SU-DHL-6 (cell line): Measurements from ENCODE around the gene MGMT.

Source experiments
- H2AFZ ChIP-seq: fragments of 200-600 bp; sonication (generic); 2 replicates; pipeline ENCODE4 v1.6.1; 2014; ENCODE audit warnings: low read depth, mild to moderate bottlenecking, moderate library complexity, mixed read lengths, antibody characterized with exemption, low read length; ENCODE audit not compliant: severe bottlenecking
- H3F3A ChIP-seq: fragments of 200-600 bp; shearing (Covaris generic); 2 replicates; pipeline ENCODE4 v1.6.0; 2016; ENCODE audit warnings: antibody characterized with exemption, mild to moderate bottlenecking; ENCODE audit not compliant: insufficient read depth
- H3K27ac ChIP-seq: fragments of 200-600 bp; sonication (generic); 2 replicates; pipeline ENCODE4 v1.5.1; 2016; ENCODE audit warnings: low read depth, mild to moderate bottlenecking, low read length, moderate library complexity, mixed read lengths
- H3K27me3 ChIP-seq: fragments of 200-600 bp; sonication (generic), shearing (Covaris generic); 2 replicates; pipeline ENCODE4 v1.6.0; 2014; ENCODE audit warnings: mild to moderate bottlenecking, low read length
- H3K36me3 ChIP-seq: fragments of 200-600 bp; sonication (generic); 2 replicates; pipeline ENCODE4 v1.6.1; 2014; ENCODE audit warnings: mild to moderate bottlenecking, low read length, mixed read lengths
- H3K4me2 ChIP-seq: fragments of 300-600, 200-600 bp; shearing (Covaris generic), sonication (generic); 2 replicates; pipeline ENCODE4 v1.6.0; 2014; ENCODE audit warnings: low read length, low read depth, mild to moderate bottlenecking; ENCODE audit not compliant: poor library complexity, severe bottlenecking
- H3K4me3 ChIP-seq: fragments of 200-600 bp; sonication (generic); 2 replicates; pipeline ENCODE4 v1.5.1; 2014; ENCODE audit warnings: antibody characterized with exemption, low read length, mild to moderate bottlenecking, mixed read lengths; ENCODE audit not compliant: insufficient read depth, poor library complexity, severe bottlenecking
- H3K79me2 ChIP-seq: fragments of 200-600 bp; sonication (generic); 2 replicates; pipeline ENCODE4 v1.6.1; 2014; ENCODE audit warnings: mild to moderate bottlenecking, low read length, moderate library complexity; ENCODE audit not compliant: insufficient read depth
- H3K9ac ChIP-seq: fragments of 200-600 bp; sonication (generic); 2 replicates; pipeline ENCODE4 v1.7.0; 2014; ENCODE audit warnings: mild to moderate bottlenecking, low read length
- H3K9me2 ChIP-seq: fragments of 200-600 bp; sonication (generic); replicated peaks from 2 replicates; pipeline ENCODE4 v1.6.1; 2014; ENCODE audit warnings: low read length; ENCODE audit not compliant: insufficient read depth
- H3K9me3 ChIP-seq: fragments of 200-600 bp; sonication (generic); 2 replicates; pipeline ENCODE4 v1.6.1; 2014; ENCODE audit warnings: low read length, mixed read lengths; ENCODE audit not compliant: insufficient read depth
- H4K20me1 ChIP-seq: fragments of 200-600 bp; sonication (generic); 2 replicates; pipeline ENCODE4 v1.6.1; 2014; ENCODE audit warnings: low read depth, mild to moderate bottlenecking, antibody characterized with exemption, low read length, moderate library complexity, mixed read lengths
- CTCF ChIP-seq: fragments of 200-600 bp; sonication (generic); IDR thresholded peaks from one replicate; pipeline ENCODE4 v1.5.1; 2017; ENCODE audit warnings: antibody characterized with exemption, mild to moderate bottlenecking, low read length, moderate library complexity; ENCODE audit not compliant: insufficient read depth, poor library complexity, severe bottlenecking
- EZH2phosphoT487 ChIP-seq: fragments of 200-600 bp; sonication (generic), shearing (Covaris generic); conservative IDR thresholded peaks from 2 replicates; pipeline ENCODE4 v1.6.1; 2018; ENCODE audit warnings: mild to moderate bottlenecking, antibody characterized with exemption, low read length, moderate library complexity, mixed read lengths

MGMT gene

GRCh38 chr10:129725890-129726631 is 259.0 kb downstream of the MGMT start:
- no peaks in the 10 kb centered on the region for H3F3A ChIP-seq
- TF ChIP-seq EZH2phosphoT487 (no peak), CTCF (no peak)

GRCh38 chr10:129727071-129727470 is 260.0 kb downstream of the MGMT start:
- TF ChIP-seq CTCF (no peak), EZH2phosphoT487 (no peak)
- no peaks in the 10 kb centered on the region for H3K36me3 ChIP-seq
- H3F3A ChIP-seq: no peaks in the 10 kb centered on the region
- H2AFZ ChIP-seq: no peak overlapping the region
- H3K27ac ChIP-seq: no peak overlapping the region
- no peaks in the 10 kb centered on the region for H3K27me3 ChIP-seq
- H3K9ac ChIP-seq: no peak overlapping the region
- H3K4me2 ChIP-seq: no peak overlapping the region
- no peaks in the 10 kb centered on the region for H3K9me3 ChIP-seq
- H4K20me1 ChIP-seq: no peaks in the 10 kb centered on the region
- no peaks in the 10 kb centered on the region for H3K9me2 ChIP-seq
- H3K4me3 ChIP-seq: no peak overlapping the region
- no peaks in the 10 kb centered on the region for H3K79me2 ChIP-seq

More at GRCh38 chr10:129725890-129726631, 259.0 kb downstream of the MGMT start:
- H2AFZ ChIP-seq: no peak overlapping the region
- no peaks in the 10 kb centered on the region for H3K9me2 ChIP-seq
- H3K27me3 ChIP-seq: no peaks in the 10 kb centered on the region
- H3K79me2 ChIP-seq: no peaks in the 10 kb centered on the region
- H3K9me3 ChIP-seq: no peaks in the 10 kb centered on the region
- no peak overlapping the region for H3K4me3 ChIP-seq
- no peaks in the 10 kb centered on the region for H3K36me3 ChIP-seq
- no peak overlapping the region for H3K9ac ChIP-seq
- no peak overlapping the region for H3K4me2 ChIP-seq
- no peaks in the 10 kb centered on the region for H4K20me1 ChIP-seq
- H3K27ac ChIP-seq: no peak overlapping the region

GRCh38 chr10:129727495-129727894 is 260.5 kb downstream of the MGMT start:
- H3K27me3 ChIP-seq: no peaks in the 10 kb centered on the region
- no peak overlapping the region for H3K9ac ChIP-seq
- no peaks in the 10 kb centered on the region for H3F3A ChIP-seq
- H3K9me3 ChIP-seq: no peaks in the 10 kb centered on the region
- H3K36me3 ChIP-seq: no peaks in the 10 kb centered on the region
- no peak overlapping the region for H3K27ac ChIP-seq
- no peaks in the 10 kb centered on the region for H4K20me1 ChIP-seq
- no peak overlapping the region for H3K4me3 ChIP-seq
- no peaks in the 10 kb centered on the region for H3K9me2 ChIP-seq
- H3K4me2 ChIP-seq: no peak overlapping the region
- no peak for TF ChIP-seq EZH2phosphoT487
- no peak for TF ChIP-seq CTCF
- H3K79me2 ChIP-seq: no peaks in the 10 kb centered on the region
- no peak overlapping the region for H2AFZ ChIP-seq
